Amygdala (tissue), 56 donors: ENCODE data around the gene COX4I2.
"Not testable (repeated sequence)": the region's sequence is repeated elsewhere in the genome, so short reads cannot be mapped to it uniquely, and the experiment has no call there.

Experiments
- DNase-seq, 56 donors: peaks; one replicate each; lab custom pipeline; 2025; lab: John Stamatoyannopoulos, UW

Gene COX4I2

DNA sequence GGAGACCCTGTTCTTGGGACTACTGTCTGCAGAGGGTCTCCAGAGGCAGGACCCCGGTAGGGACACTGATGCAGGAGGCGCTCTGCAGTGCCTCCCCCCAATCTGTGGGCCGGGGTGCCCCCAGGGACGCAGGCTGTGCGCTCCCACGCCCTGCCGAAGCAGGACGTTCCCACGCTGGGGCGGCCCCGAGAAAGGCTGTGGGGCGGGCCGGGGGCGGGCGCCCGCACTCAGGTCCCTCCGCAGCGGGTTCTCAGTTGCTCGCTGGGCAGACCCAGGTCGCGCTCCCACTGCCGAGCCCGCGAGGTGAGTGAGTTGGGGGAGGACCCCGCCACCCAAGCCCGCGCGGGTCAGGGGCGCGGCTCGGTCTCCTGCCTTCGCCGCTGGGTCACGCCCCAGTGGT, at the start of gene COX4I2:
Gene COX4I2 (plus strand): TSS at position 253 of the 400 bp plus-strand sequence. CDS start 1,106 bp downstream, outside the sequence.
- no peak for DNase-seq

- DNase-seq, result no peak
Measured at GRCh38 chr20:31590717-31591225, 46.9 kb upstream of the COX4I2 start.

DNA sequence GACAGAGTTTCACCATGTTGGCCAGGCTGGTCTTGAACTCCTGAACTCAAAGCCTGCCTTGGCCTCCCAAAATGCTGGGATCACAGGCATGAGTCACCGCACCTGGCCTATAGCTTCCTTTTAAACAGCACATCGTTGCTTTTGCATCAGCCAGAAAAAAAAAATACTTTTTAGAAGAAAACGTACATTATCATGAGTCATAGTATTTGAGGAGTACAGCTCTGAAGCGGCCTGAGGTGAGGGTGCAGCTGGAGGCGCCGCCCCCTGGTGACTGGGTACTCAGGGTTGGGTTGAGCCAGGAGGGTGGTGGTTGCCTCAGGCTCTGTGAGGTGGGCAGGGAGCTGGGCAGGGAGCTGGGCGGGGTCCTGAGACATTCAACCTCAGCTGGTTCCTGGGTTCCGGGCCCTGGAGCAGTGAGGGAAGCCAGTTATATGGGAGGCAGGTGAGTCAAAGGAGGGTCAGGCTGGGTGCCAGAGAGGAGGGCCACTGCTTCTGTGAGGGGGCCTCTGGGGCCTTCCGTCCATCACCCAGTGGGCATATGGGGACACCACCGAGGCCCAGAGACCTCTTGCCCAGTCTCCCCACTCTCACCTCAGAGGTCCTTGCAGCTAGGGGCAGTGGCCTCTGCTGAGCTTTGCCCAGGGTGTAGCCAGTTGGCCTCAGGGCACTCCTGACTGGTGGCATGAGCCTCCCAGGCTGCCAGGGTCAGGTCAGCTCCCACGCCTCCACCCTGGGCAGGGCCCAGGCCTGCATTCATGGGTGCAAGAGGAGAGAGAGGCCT, 44.3 kb upstream of the COX4I2 start:
- no peak for DNase-seq

DNA sequence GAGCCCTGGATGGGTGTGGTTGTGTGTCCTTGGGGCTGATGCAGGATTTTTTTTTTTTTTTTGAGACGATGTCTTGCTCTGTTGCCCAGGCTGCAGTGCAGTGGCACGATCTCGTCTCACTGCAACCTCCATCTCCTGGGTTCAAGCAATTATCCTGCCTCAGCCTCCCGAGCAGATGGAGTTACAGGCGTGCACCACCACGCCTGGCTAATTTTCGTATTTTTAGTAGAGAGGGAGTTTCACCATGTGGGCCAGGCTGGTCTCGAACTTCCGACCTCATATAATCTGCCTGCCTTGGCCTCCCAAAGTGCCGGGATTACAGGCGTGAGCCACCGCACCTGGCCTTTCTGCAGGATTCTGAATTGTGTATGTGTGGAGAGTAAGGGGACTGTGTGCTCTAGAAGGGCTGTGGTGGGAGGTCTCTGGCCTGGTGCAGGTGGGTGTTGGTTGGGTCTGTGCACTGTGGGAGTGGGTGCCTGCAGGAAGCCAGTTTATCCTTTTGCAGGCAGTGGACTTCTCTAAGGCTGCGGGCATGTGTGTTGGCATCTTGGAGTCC, 43.6 kb upstream of the COX4I2 start:
- no peak for DNase-seq

DNA sequence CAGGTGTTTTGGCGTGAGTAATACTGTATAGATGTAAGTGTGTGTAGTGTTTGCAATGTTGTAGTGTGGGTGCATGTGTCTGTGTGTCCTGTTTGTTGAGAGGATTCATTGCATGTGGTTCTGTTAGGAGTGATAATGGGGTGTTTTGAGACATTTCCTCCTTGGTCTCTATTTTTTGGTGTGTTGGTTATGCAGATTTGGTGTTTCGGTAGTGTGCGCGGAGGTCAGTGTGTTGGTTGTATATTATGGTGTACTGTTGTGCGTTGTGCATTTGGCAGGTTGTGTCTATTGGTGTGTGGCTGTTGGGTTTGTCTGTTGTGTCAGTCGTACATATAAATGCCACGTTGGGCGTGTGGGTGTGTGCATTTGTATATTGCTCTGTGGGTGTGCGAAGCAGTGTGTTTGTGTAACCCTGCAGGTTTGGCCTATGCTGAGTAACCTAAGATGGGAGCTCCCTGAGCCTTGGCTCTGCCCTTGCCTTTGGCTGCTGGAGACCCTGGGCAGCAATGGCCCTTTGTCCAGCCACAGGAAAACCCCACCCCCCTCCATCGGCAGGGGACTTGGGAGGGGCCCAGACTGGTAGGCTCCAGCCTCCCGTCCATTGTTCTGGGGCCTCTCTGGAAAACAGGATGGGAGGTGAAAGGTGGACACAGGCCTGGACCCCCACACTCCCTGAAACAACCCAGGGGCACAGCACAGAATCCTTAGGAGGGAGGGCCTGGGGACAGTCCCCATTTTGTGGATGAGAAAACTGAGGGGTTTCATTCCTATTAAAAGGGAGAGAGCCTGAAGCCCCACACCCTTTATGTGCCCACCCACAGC, 42.9 kb upstream of the COX4I2 start:
- DNase-seq, result no peak

- no peak for DNase-seq
Measured at GRCh38 chr20:31595380-31595653, 42.4 kb upstream of the COX4I2 start.

DNA sequence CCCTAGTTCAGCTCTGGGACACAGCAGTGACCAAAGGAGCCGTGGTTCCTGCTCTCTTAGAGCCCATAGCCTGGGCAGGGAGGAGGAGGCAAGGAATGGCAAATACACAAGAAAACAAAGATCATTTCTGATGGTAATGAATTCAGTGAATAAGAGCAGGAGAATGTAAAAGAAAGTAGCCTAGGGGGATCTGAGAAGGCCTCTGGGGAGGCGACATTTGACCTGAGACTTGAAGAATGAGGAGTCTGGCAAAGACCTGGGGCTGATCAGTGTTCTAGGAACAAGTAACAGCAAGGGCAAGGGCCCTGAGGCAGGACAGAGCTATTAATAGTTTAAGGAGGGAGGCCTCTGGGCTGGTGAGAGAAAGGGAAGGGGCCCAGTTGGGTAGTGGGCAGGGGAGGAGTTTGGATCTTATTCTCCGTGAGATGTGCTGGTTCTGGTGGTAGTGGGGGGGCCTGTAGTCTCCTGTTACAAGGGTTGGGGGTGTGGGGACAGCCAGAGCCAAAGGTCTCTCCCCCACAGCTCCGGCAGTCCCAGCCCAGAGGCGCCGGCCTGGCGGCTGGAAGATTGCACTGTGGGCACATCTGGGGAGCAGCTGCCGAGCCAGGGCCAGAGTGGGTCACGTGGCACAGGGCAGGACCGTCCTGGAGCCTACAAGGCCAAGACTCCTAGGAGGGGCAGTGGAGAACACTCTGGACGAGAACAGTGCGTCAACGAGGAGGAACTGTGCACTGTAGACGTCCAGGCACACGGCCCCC, 41.9 kb upstream of the COX4I2 start:
- DNase-seq, result peak in 10 of 56 donors; percentile 5 to 39 (median 15)

GRCh38 chr20:31596412-31596715, 41.3 kb upstream of the COX4I2 start:
- DNase-seq, result not testable (repeated sequence)

- DNase-seq, result no peak
Measured at GRCh38 chr20:31596831-31597480, 40.8 kb upstream of the COX4I2 start.

DNA sequence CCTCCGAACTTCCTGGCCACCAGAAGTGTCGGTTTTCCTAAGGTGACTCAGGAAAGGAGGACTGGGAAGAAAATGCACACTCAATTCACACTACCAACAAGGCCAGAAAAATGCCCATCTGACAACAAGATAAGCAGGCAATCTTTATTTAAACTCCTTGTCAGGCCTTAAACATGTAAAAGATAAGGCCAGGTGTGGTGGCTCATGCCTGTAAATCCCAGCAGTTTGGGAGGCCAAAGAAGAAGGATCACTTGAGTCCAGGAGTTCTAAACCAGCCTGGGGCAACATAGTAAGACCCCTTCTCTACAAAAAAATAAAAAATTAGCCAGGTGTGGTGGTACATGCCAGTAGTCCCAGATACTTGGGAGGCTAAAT, 40.2 kb upstream of the COX4I2 start:
- DNase-seq, result no peak

DNA sequence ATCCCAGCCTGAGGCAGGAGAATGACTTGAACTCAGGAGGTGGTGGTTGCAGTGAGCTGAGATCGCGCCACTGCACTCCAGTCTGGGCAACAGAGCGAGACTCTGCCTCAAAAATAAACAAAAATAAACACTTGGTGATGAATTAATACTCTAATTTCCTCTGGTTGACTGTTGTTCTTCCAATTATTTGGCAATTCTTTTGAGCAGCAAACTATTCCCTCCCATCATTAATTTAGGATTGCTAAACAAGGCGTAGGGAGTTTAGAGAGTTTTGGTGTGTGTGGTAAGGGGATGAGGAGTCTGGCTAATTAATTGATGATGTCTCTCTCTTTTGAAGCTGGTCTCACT, 35.3 kb upstream of the COX4I2 start:
- no peak for DNase-seq

- DNase-seq, result no peak
Measured at GRCh38 chr20:31602779-31603441, 34.8 kb upstream of the COX4I2 start.

DNA sequence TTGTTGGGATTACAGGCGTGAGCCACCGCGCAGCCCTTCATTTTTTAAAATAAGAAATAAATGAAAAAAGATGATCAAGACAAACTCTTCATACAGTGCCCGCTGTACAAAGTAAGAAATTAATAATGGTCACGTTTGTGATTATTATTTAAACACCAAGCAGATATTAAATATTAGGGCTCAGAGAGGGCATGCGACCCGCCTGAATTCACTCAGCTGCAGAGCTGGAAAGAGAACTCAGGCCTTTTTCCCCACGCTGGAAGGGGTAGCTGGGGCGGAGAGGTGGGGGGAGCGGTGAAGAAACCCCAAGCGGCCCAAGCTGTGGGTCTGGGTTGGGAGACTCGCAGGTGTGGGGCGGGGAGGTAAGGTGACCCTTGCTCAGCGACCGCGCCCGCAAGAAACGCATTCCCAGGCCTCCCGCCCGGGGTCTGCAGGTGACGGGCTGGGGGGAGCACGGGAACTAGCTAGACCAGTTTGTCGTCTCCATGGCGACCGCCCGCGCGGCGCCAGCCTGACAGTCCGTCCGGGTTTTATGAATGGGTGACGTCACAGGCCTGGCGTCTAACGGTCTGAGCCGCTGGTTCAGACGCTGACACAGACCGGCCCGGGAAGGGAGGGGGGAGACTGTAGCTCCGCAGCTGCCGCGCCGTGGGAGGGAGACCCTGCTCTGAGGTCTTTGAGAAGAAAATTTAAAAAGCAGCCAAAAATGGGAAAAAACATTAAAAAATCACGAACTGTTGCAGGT, 33.7 kb upstream of the COX4I2 start:
- peak in 54 of 56 donors; percentile 29 to 98 (median 88) for DNase-seq

- peak in 2 of 56 donors; percentile 37 to 58 for DNase-seq
Measured at GRCh38 chr20:31604567-31605030, 33.1 kb upstream of the COX4I2 start.

DNA sequence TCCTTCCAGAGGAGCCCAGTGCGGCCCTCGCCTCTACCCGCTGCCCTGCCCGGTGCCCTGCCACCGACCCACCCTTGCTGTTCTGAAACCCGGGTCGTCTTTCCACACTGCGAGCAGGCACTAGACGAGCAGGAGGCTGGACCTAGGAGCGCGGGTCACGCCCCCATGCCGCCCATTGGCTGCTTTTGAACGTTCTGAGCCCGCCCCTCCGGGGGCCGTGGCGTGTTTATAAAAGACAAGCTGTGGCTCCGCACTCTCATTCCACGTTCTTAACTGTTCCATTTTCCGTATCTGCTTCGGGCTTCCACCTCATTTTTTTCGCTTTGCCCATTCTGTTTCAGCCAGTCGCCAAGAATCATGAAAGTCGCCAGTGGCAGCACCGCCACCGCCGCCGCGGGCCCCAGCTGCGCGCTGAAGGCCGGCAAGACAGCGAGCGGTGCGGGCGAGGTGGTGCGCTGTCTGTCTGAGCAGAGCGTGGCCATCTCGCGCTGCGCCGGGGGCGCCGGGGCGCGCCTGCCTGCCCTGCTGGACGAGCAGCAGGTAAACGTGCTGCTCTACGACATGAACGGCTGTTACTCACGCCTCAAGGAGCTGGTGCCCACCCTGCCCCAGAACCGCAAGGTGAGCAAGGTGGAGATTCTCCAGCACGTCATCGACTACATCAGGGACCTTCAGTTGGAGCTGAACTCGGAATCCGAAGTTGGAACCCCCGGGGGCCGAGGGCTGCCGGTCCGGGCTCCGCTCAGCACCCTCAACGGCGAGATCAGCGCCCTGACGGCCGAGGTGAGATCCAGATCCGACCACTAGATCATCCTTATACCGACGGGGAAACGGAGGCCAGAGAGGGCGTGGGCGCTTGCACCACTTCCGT, 32.4 kb upstream of the COX4I2 start, which contains the start of gene ID1:
Gene ID1 (plus strand): TSS at position 259 of the 871 bp plus-strand sequence. CDS start 99 bp downstream, at position 358.
- DNase-seq, result peak; percentile 18 to 96 (median 86)

DNA sequence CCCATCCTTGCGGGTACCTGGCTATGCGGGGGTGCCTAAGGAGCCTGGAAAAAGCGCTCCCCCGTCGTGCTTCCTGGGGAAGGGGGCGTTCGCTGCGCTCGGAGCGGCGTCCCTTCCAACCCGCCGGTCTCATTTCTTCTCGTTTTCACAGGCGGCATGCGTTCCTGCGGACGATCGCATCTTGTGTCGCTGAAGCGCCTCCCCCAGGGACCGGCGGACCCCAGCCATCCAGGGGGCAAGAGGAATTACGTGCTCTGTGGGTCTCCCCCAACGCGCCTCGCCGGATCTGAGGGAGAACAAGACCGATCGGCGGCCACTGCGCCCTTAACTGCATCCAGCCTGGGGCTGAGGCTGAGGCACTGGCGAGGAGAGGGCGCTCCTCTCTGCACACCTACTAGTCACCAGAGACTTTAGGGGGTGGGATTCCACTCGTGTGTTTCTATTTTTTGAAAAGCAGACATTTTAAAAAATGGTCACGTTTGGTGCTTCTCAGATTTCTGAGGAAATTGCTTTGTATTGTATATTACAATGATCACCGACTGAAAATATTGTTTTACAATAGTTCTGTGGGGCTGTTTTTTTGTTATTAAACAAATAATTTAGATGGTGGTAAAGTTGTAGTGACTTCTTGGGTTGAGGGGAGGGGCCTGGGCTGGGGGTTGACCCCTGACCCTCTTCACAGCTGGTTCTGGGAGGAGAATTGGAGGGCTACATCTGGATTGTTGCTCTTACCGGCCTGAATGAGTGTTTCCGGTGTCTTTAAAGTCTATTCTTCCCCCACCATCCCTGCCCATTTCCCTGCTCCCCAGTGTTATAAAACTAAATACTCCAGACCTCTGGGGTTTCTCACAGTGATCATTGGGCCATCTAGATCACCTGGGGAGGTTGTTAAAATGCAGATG, 31.6 kb upstream of the COX4I2 start:
- DNase-seq, result peak in 3 of 56 donors; percentile 10 to 41 (median 33)
